HG03342 (cell line): ENCODE data around the gene TLCD4.
"Not testable (repeated sequence)": the region's sequence is repeated elsewhere in the genome, so short reads cannot be mapped to it uniquely, and the experiment has no call there.

Experiments
- ATAC-seq: cut with Tn5 transposase; IDR thresholded peaks from one replicate; pipeline ENCODE4 v1.9.1; 2021; ENCODE audit warnings: mild to moderate bottlenecking, moderate library complexity; ENCODE audit not compliant: unreplicated experiment

Gene TLCD4

GRCh38 chr1:95145493-95145892 is 28.3 kb downstream of the TLCD4 start:
- ATAC-seq: peak; percentile 61

- ATAC-seq: peak; percentile 83
These were observed 29.5 kb downstream of the TLCD4 start for GRCh38 chr1:95146637-95147036.

GRCh38 chr1:95154096-95154495 is 36.9 kb downstream of the TLCD4 start:
- ATAC-seq: no peak

- not testable (repeated sequence) for ATAC-seq
These were observed 48.4 kb downstream of the TLCD4 start for GRCh38 chr1:95165569-95165968.
